HG03354 (cell line): ENCODE results near the gene OR10A3.
A peak's percentile ranks its signal among the peaks of the same experiment; 100 is the strongest.

ENCODE experiments used
- ATAC-seq: cut with Tn5 transposase; IDR thresholded peaks from one replicate; pipeline ENCODE4 v1.9.1; 2021; ENCODE audit warnings: mild to moderate bottlenecking; ENCODE audit not compliant: unreplicated experiment, poor library complexity, severe bottlenecking

The OR10A3 gene

GRCh38 chr11:7941608-7942007, at the start of gene OR10A3:
OR10A3 (minus strand) TSS chr11:7941708; CDS start chr11:7939520, 2,188 bp downstream.
- ATAC-seq = no peak

- peak; percentile 17 for ATAC-seq
Observed at GRCh38 chr11:7987560-7987883, 46.0 kb upstream of the OR10A3 start.

GRCh38 chr11:7986768-7987559, 45.5 kb upstream of the OR10A3 start, which contains the start of gene EIF3F:
EIF3F (plus strand) TSS chr11:7987337; CDS start chr11:7987353, 16 bp downstream.
- peak; percentile 92 for ATAC-seq

GRCh38 chr11:7983832-7984590, 42.5 kb upstream of the OR10A3 start:
- no peak for ATAC-seq

GRCh38 chr11:7982582-7983119, 41.1 kb upstream of the OR10A3 start:
- peak; percentile 59 for ATAC-seq

- no peak for ATAC-seq
Observed at GRCh38 chr11:7981619-7982157, 40.2 kb upstream of the OR10A3 start.

- ATAC-seq = no peak
Observed at GRCh38 chr11:7977232-7977917, 35.9 kb upstream of the OR10A3 start.

GRCh38 chr11:7974668-7975067, 33.2 kb upstream of the OR10A3 start:
- no peak for ATAC-seq

GRCh38 chr11:7973011-7973410, 31.5 kb upstream of the OR10A3 start:
- ATAC-seq = no peak

- ATAC-seq = no peak
Observed at GRCh38 chr11:7971846-7972245, 30.3 kb upstream of the OR10A3 start.

GRCh38 chr11:7969756-7970646, 28.5 kb upstream of the OR10A3 start:
- ATAC-seq = no peak

- ATAC-seq = no peak
Observed at GRCh38 chr11:7968686-7969085, 27.2 kb upstream of the OR10A3 start.

- ATAC-seq = no peak
Observed at GRCh38 chr11:7967826-7968225, 26.3 kb upstream of the OR10A3 start.

- no peak for ATAC-seq
Observed at GRCh38 chr11:7967097-7967496, 25.6 kb upstream of the OR10A3 start.

GRCh38 chr11:7965386-7965785, 23.9 kb upstream of the OR10A3 start, which contains the start of gene NLRP10:
NLRP10 (minus strand) TSS chr11:7965447; CDS start chr11:7963495, 1,952 bp downstream.
- ATAC-seq = no peak

- no peak for ATAC-seq
Observed at GRCh38 chr11:7964873-7965272, 23.4 kb upstream of the OR10A3 start.

GRCh38 chr11:7964261-7964660, 22.8 kb upstream of the OR10A3 start:
- no peak for ATAC-seq

GRCh38 chr11:7955191-7955590, 13.7 kb upstream of the OR10A3 start:
- ATAC-seq = no peak

- ATAC-seq = no peak
Observed at GRCh38 chr11:7949934-7950333, 8.4 kb upstream of the OR10A3 start.
